CD14-positive monocyte (primary cell): ENCODE measurements around the gene UPB1. TPM values are rescaled to one million over a fixed set of nuclear protein-coding genes. Genes with fewer than 3 reads are reported as not detected.

ENCODE experiments used
- DNase-seq, 3 donors: peaks; one replicate each; pipeline ENCODE4 v3.0.0-alpha.2; 2011 to 2022
- H2AFZ ChIP-seq: 2 replicates; pipeline ENCODE4 v1.6.0; 2012; ENCODE audit warnings: mild to moderate bottlenecking, low read depth, low read length, inconsistent platforms; ENCODE audit not compliant: insufficient read depth, poor library complexity, severe bottlenecking
- H3K27ac ChIP-seq, 2 donors: 1 replicate in 1 of 2; 2 replicates in 1 of 2; pipeline ENCODE4 v1.5.1; 2012 to 2013; ENCODE audit warnings: low read length in 2 of 2, control low read depth in 1 of 2, inconsistent platforms in 1 of 2, low read depth in 1 of 2, mild to moderate bottlenecking in 1 of 2
- H3K27me3 ChIP-seq, 2 donors: one replicate each; pipeline versions ENCODE4 v1.6.0 to v1.6.1; 2011 to 2013; ENCODE audit warnings: low read length in 2 of 2; ENCODE audit not compliant: control insufficient read depth in 2 of 2, insufficient read depth in 2 of 2
- H3K36me3 ChIP-seq, 2 donors: replicated peaks in 1 of 2; 1 replicate in 1 of 2; 2 replicates in 1 of 2; pipeline versions ENCODE4 v1.5.1 to v1.6.1; 2012 to 2013; ENCODE audit warnings: low read length in 2 of 2, control low read depth in 1 of 2, inconsistent platforms in 1 of 2, mild to moderate bottlenecking in 1 of 2; ENCODE audit not compliant: insufficient read depth in 2 of 2, control insufficient read depth in 1 of 2
- H3K4me1 ChIP-seq, 2 donors: 1 replicate in 1 of 2; 2 replicates in 1 of 2; pipeline versions ENCODE4 v1.5.1 to v1.6.1; 2012 to 2013; ENCODE audit warnings: low read length in 2 of 2, control low read depth in 1 of 2, inconsistent platforms in 1 of 2, mild to moderate bottlenecking in 1 of 2, moderate library complexity in 1 of 2; ENCODE audit not compliant: insufficient read depth in 2 of 2, control insufficient read depth in 1 of 2
- H3K4me2 ChIP-seq: replicated peaks from 2 replicates; pipeline ENCODE3; 2012; ENCODE audit warnings: low read length, moderate library complexity, mild to moderate bottlenecking; ENCODE audit not compliant: poor library complexity, severe bottlenecking; ENCODE audit errors: extremely low read depth
- H3K4me3 ChIP-seq, 3 experiments: fragments of 200-600 bp in 1 of 3; sonication (generic) in 1 of 3; replicated peaks in 1 of 3; 1 replicate in 2 of 3; 2 replicates in 1 of 3; pipeline ENCODE4 v1.5.1; 2011 to 2013; ENCODE audit warnings: low read length in 3 of 3, mild to moderate bottlenecking in 3 of 3, control low read depth in 2 of 3, low read depth in 2 of 3, inconsistent platforms in 1 of 3, moderate library complexity in 1 of 3
- H3K79me2 ChIP-seq: 2 replicates; pipeline ENCODE4 v1.6.0; 2012; ENCODE audit warnings: mild to moderate bottlenecking, control low read depth, inconsistent platforms, low read length, moderate library complexity; ENCODE audit not compliant: insufficient read depth
- H3K9ac ChIP-seq: 2 replicates; pipeline ENCODE4 v1.6.0; 2017; ENCODE audit warnings: low read length, mild to moderate bottlenecking; ENCODE audit not compliant: insufficient read depth, poor library complexity, severe bottlenecking
- H3K9me3 ChIP-seq, 2 donors: replicated peaks in 1 of 2; 1 replicate in 1 of 2; 2 replicates in 1 of 2; pipeline versions ENCODE4 v1.5.1 to v1.6.1; 2012 to 2013; ENCODE audit warnings: low read length in 2 of 2, control low read depth in 1 of 2; ENCODE audit not compliant: control insufficient read depth in 1 of 2, insufficient read depth in 1 of 2
- H4K20me1 ChIP-seq: 2 replicates; pipeline ENCODE4 v1.6.0; 2012; ENCODE audit warnings: mild to moderate bottlenecking, low read length, control low read depth, moderate library complexity; ENCODE audit not compliant: insufficient read depth
- H3K27ac Mint-ChIP-seq, 7 donors: one replicate each; pipeline ENCODE4 v1.8.0; 2020; ENCODE audit warnings: mild to moderate bottlenecking in 7 of 7, mixed read lengths in 7 of 7, moderate library complexity in 6 of 7, inconsistent platforms in 2 of 7
- H3K27me3 Mint-ChIP-seq, 3 donors: one replicate each; pipeline ENCODE4 v1.8.0; 2021 to 2022; ENCODE audit warnings: low read depth in 3 of 3, mild to moderate bottlenecking in 3 of 3, mixed read lengths in 3 of 3, moderate library complexity in 3 of 3, inconsistent platforms in 1 of 3
- H3K36me3 Mint-ChIP-seq, 2 donors: one replicate each; pipeline ENCODE4 v1.8.0; 2020; ENCODE audit warnings: mixed read lengths in 2 of 2, inconsistent platforms in 1 of 2, mild to moderate bottlenecking in 1 of 2
- H3K4me1 Mint-ChIP-seq: one replicate; pipeline ENCODE4 v1.8.0; 2020; ENCODE audit warnings: mild to moderate bottlenecking, mixed read lengths
- H3K4me3 Mint-ChIP-seq, 2 donors: one replicate each; pipeline ENCODE4 v1.8.0; 2020; ENCODE audit warnings: mild to moderate bottlenecking in 2 of 2, mixed read lengths in 2 of 2, moderate library complexity in 1 of 2
- H3K9me3 Mint-ChIP-seq, 7 donors: one replicate each; pipeline ENCODE4 v1.8.0; 2020 to 2022; ENCODE audit warnings: mixed read lengths in 7 of 7, mild to moderate bottlenecking in 6 of 7, moderate library complexity in 6 of 7, inconsistent platforms in 2 of 7
- WGBS: methylation state at CpG from one replicate; pipeline ENCODE4 v1.1.5; 2013; ENCODE audit warnings: missing lambda C conversion rate; ENCODE audit not compliant: insufficient coverage; 5-methylcytosine and 5-hydroxymethylcytosine counted together
- intact Hi-C, 2 donors: fragments of 100-400 bp; cut with micrococcal nuclease; formaldehyde crosslinking; loops; one replicate each; pipeline versions ENCODE4 v1.15.0 to v1.15.1; 2023
- polyA plus RNA-seq, 3 donors: library from polyadenylated mRNA; depleted of rRNA in 1 of 3; unstranded in 2 of 3; stranded (reverse) in 1 of 3; fragments of 300-500 nt in 2 of 3; fragments of >200 nt in 1 of 3; fragmentation: Illumina TruSeq in 2 of 3; gene quantifications; 1 replicate in 2 of 3; 2 replicates in 1 of 3; pipeline ENCODE4 v1.2.3, GENCODE V29; 2012 to 2021
- TF ChIP-seq, protein P1 (sequence below): fragments of 200-600 bp; IDR thresholded peaks from one replicate; pipeline ENCODE4 v1.8.0; 2022; ENCODE audit warnings: antibody characterized with exemption, mild to moderate bottlenecking

Gene UPB1
- polyA plus RNA-seq, 3 donors, result 0.13 to 0.17 TPM; not detected in 1

DNA sequence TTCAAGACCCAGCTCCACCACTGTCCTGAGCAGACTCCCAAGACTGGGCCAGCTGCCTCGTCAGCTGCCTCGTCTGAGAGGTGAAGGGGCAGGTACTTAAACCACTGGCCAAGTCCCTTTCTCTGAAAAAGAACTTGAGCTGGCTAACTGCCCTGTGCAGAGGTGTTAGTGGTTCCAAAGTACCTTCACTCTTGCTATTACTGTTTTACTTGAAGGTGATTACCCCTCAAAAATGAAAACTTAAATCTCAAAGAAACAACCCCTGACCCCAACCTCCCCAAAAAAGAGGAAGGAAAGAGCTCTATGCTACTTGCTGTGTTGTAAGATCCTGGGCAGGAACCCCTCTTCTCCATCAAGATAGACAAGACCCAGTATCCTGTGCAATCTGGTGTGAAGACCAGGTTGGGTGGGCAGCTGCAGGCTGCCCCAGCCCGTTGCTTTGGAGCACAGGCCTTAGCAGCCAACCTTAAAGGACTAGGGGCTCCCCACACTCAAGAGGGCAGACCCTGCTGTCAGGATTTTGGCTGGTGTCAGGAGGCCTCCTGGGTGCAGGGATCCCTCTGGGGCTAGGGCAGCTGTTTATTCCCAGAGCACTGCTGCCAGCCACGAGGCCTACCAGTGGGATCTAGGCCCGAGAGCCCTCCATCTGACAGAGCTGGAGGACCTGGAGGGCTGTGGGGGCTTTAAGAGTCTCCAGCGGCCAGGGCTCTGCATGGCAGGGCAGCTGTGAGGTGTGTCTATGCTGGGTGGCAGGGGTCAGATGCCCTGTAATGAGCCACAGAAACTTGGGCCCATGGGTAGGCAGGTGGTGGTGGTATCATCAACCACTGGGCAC is 46.8 kb downstream of the UPB1 start:
- no peak overlapping the region for H2AFZ ChIP-seq
- H3K9me3 ChIP-seq, result no peaks in the 10 kb centered on the region
- peaks cover 53 to 76% of the 10 kb centered on the region in 2 donors for H3K36me3 ChIP-seq
- peak overlapping the region; percentile 43 for H3K4me2 ChIP-seq
- peak overlapping the region; percentile 49 to 82 for H3K27ac ChIP-seq
- Mint-ChIP-seq H3K9me3 (no peaks in the 10 kb centered on the region), H3K27ac (peak overlapping the region; percentile 66 to 82 (median 78)), H3K27me3 (peaks cover 0 to 2% (median 1%) of the 10 kb centered on the region in 3 donors), H3K4me1 (peaks cover 33% of the 10 kb centered on the region), H3K36me3 (peaks cover 66 to 93% of the 10 kb centered on the region in 2 donors), H3K4me3 (peak overlapping the region in 1 of 2 donors; percentile 26)
- peaks cover 17% of the 10 kb centered on the region for H3K79me2 ChIP-seq
- DNase-seq, result peak; percentile 28 to 58 (median 42)
- WGBS, result 22% methylated on average over 6 of the region's 6 CpGs
- TF ChIP-seq, protein P1, sequence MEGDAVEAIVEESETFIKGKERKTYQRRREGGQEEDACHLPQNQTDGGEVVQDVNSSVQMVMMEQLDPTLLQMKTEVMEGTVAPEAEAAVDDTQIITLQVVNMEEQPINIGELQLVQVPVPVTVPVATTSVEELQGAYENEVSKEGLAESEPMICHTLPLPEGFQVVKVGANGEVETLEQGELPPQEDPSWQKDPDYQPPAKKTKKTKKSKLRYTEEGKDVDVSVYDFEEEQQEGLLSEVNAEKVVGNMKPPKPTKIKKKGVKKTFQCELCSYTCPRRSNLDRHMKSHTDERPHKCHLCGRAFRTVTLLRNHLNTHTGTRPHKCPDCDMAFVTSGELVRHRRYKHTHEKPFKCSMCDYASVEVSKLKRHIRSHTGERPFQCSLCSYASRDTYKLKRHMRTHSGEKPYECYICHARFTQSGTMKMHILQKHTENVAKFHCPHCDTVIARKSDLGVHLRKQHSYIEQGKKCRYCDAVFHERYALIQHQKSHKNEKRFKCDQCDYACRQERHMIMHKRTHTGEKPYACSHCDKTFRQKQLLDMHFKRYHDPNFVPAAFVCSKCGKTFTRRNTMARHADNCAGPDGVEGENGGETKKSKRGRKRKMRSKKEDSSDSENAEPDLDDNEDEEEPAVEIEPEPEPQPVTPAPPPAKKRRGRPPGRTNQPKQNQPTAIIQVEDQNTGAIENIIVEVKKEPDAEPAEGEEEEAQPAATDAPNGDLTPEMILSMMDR, result no peak
- peak overlapping the region; percentile 61 for H3K9ac ChIP-seq
- peak overlapping the region in 1 of 3 experiments; percentile 56 for H3K4me3 ChIP-seq
- intact Hi-C loops, result no loop called here
- peaks cover 50% of the 10 kb centered on the region for H4K20me1 ChIP-seq
- no peaks in the 10 kb centered on the region for H3K27me3 ChIP-seq
- peaks cover 27 to 28% of the 10 kb centered on the region in 2 donors for H3K4me1 ChIP-seq

DNA sequence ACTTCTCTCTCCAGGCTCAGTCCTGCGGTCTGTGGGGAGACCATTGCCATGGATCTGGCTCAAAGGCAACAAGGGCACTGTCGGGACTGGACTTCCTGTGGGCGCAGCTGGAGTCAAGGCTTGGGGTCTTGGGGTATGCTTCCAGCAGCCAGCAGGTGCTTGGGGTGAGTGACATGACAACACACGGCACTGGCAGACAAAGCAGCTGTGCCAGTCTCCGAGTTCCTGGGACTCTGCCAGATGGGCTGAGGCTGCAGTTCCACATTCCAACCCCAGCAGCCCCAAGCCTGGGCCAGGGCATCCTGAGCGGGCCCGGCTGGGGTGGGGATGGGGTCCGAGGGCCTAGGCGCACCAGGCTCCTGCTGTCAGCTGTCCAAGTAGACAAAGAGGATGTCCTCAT is 47.5 kb downstream of the UPB1 start:
- peaks cover 0 to 2% (median 1%) of the 10 kb centered on the region in 3 donors for H3K27me3 Mint-ChIP-seq
- DNase-seq, result peak in 1 of 3 donors; percentile 17
- Histone ChIP-seq H3K4me1 (peaks cover 27 to 28% of the 10 kb centered on the region in 2 donors), H3K27me3 (no peaks in the 10 kb centered on the region), H3K36me3 (peaks cover 60 to 84% of the 10 kb centered on the region in 2 donors), H3K4me3 (peak overlapping the region in 1 of 3 experiments; percentile 56), H3K27ac (peak overlapping the region; percentile 49 to 82), H3K4me2 (peak overlapping the region; percentile 43), H3K79me2 (peaks cover 17% of the 10 kb centered on the region), H3K9ac (peak overlapping the region; percentile 61), H3K9me3 (no peaks in the 10 kb centered on the region), H2AFZ (no peak overlapping the region), H4K20me1 (peaks cover 54% of the 10 kb centered on the region)
- intact Hi-C loops, result no loop called here
- H3K4me1 Mint-ChIP-seq, result peaks cover 33% of the 10 kb centered on the region
- WGBS, result 9% methylated on average over 7 of the region's 9 CpGs
- TF ChIP-seq, protein P1, result no peak
- no peaks in the 10 kb centered on the region for H3K9me3 Mint-ChIP-seq
- peak overlapping the region; percentile 39 to 64 for H3K4me3 Mint-ChIP-seq
- H3K36me3 Mint-ChIP-seq, result peaks cover 74 to 95% of the 10 kb centered on the region in 2 donors
- peak overlapping the region; percentile 66 to 82 (median 78) for H3K27ac Mint-ChIP-seq
